Breast epithelium (tissue), 4 donors: ENCODE data around the gene ANKRD44. TPM values are rescaled to one million over a fixed set of nuclear protein-coding genes. Genes with fewer than 3 reads are reported as not detected.

ENCODE experiments used
- DNase-seq, 2 donors: peaks; one replicate each; pipeline ENCODE4 v3.0.0-alpha.2; 2019; ENCODE audit warnings: low spot score in 2 of 2
- H3K27ac ChIP-seq, 2 donors: fragments of 200-600 bp; sonication (generic) in 1 of 2; one replicate each; pipeline ENCODE4 v1.5.1; 2016 to 2019; ENCODE audit warnings: mild to moderate bottlenecking in 1 of 2
- H3K27me3 ChIP-seq, 2 donors: fragments of 200-600 bp; sonication (generic) in 1 of 2; one replicate each; pipeline versions ENCODE4 v1.5.1 to v1.6.0; 2017 to 2019; ENCODE audit warnings: control low read depth in 1 of 2, mild to moderate bottlenecking in 1 of 2
- H3K36me3 ChIP-seq: fragments of 200-600 bp; one replicate; pipeline ENCODE4 v1.5.1; 2019
- H3K4me1 ChIP-seq, 2 donors: fragments of 200-600 bp; sonication (generic); one replicate each; pipeline ENCODE4 v1.5.1; 2016 to 2019; ENCODE audit warnings: control low read depth in 1 of 2
- H3K4me3 ChIP-seq, 3 donors: fragments of 200-600 bp; sonication (generic); 1 replicate in 2 of 3; 2 replicates in 1 of 3; pipeline ENCODE4 v1.5.1; 2016 to 2019; ENCODE audit warnings: mild to moderate bottlenecking in 3 of 3, moderate library complexity in 2 of 3
- H3K9me3 ChIP-seq, 2 donors: fragments of 200-600 bp; sonication (generic) in 1 of 2; one replicate each; pipeline ENCODE4 v1.5.1; 2016 to 2019; ENCODE audit warnings: control low read depth in 1 of 2
- POLR2A ChIP-seq: fragments of 450-650 bp; IDR thresholded peaks from one replicate; pipeline ENCODE4 v1.6.1; 2016; ENCODE audit warnings: antibody characterized with exemption, mild to moderate bottlenecking, moderate library complexity
- POLR2AphosphoS5 ChIP-seq, 3 donors: sonication (generic); formaldehyde crosslinking; IDR thresholded peaks; one replicate each; pipeline ENCODE4 v1.6.1; 2017; ENCODE audit warnings: antibody characterized with exemption in 3 of 3
- intact Hi-C: fragments of 100-400 bp; cut with DNase I; formaldehyde crosslinking; loops from one replicate; pipeline ENCODE4 v1.15.1; 2023; ENCODE audit warnings: low total_unique reads
- total RNA-seq, 3 donors: library from RNA; depleted of rRNA; stranded (reverse); fragments of >200 nt; gene quantifications; one replicate each; pipeline ENCODE4 v1.1.0, GENCODE V29; 2016
- TF ChIP-seq, protein P1 (sequence below), 3 donors: fragments of 450-650 bp; IDR thresholded peaks; one replicate each; pipeline ENCODE4 v1.5.1; 2016 to 2017; ENCODE audit warnings: antibody characterized with exemption in 3 of 3, mild to moderate bottlenecking in 3 of 3, moderate library complexity in 3 of 3

Gene ANKRD44
- total RNA-seq, 3 donors from 2014 or later: 18.0 to 41.3 (median 19.9) TPM

DNA sequence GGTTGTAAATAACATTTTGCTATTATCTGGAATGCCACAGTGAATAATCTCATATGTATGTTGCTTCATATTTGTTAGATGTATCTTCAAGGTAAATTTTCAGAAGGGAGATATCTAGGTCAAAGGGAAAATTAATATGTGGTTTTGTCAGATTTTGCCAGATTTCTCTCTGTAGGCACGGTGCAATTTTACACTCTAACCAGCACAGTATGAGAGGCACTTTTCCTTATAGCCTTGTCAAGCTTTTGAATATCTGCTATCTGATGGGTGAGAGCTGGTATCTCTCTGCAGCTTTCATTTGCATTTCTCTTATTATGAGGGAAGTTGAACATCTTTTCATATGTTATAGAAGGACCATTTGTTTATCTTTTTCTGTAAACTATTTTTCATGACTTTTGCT lies 208.3 kb downstream of the ANKRD44 start:
- Histone ChIP-seq H3K36me3 (no peaks in the 10 kb centered on the region), H3K4me1 (no peaks in the 10 kb centered on the region), H3K27me3 (no peaks in the 10 kb centered on the region), H3K9me3 (no peaks in the 10 kb centered on the region), H3K27ac (no peak overlapping the region), H3K4me3 (no peak overlapping the region)
- no peak for DNase-seq
- intact Hi-C loops: no loop called here
- TF ChIP-seq, protein P1, sequence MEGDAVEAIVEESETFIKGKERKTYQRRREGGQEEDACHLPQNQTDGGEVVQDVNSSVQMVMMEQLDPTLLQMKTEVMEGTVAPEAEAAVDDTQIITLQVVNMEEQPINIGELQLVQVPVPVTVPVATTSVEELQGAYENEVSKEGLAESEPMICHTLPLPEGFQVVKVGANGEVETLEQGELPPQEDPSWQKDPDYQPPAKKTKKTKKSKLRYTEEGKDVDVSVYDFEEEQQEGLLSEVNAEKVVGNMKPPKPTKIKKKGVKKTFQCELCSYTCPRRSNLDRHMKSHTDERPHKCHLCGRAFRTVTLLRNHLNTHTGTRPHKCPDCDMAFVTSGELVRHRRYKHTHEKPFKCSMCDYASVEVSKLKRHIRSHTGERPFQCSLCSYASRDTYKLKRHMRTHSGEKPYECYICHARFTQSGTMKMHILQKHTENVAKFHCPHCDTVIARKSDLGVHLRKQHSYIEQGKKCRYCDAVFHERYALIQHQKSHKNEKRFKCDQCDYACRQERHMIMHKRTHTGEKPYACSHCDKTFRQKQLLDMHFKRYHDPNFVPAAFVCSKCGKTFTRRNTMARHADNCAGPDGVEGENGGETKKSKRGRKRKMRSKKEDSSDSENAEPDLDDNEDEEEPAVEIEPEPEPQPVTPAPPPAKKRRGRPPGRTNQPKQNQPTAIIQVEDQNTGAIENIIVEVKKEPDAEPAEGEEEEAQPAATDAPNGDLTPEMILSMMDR (IDR thresholded peaks at IDR 0.05): no peak
- TF ChIP-seq POLR2A (no peak), POLR2AphosphoS5 (IDR thresholded peaks at IDR 0.05) (no peak)

DNA sequence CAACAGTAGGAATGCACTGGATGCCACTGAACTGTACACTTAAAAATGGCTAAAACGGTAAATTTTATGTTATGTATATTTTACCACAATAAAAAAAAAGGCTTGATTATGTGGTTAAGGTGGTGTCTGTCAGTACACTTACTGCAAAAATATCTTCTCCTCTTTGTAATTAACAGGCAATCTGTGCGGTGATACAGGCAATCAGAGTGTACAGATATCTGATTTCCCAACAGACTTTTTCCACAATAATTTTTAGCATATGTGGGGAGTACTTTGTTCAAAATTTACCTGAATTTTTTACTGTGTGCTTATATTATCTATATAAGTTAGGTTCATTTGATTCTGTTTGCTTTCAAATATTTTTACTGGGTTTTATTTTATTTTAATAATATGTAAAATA lies 209.1 kb downstream of the ANKRD44 start:
- Histone ChIP-seq H3K36me3 (no peaks in the 10 kb centered on the region), H3K27ac (no peak overlapping the region), H3K9me3 (no peaks in the 10 kb centered on the region), H3K4me3 (no peak overlapping the region), H3K27me3 (no peaks in the 10 kb centered on the region), H3K4me1 (no peaks in the 10 kb centered on the region)
- intact Hi-C loops: no loop called here
- no peak for TF ChIP-seq POLR2A
- TF ChIP-seq, protein P1 (IDR thresholded peaks at IDR 0.05): no peak
- TF ChIP-seq POLR2AphosphoS5 (IDR thresholded peaks at IDR 0.05): no peak
- no peak for DNase-seq

DNA sequence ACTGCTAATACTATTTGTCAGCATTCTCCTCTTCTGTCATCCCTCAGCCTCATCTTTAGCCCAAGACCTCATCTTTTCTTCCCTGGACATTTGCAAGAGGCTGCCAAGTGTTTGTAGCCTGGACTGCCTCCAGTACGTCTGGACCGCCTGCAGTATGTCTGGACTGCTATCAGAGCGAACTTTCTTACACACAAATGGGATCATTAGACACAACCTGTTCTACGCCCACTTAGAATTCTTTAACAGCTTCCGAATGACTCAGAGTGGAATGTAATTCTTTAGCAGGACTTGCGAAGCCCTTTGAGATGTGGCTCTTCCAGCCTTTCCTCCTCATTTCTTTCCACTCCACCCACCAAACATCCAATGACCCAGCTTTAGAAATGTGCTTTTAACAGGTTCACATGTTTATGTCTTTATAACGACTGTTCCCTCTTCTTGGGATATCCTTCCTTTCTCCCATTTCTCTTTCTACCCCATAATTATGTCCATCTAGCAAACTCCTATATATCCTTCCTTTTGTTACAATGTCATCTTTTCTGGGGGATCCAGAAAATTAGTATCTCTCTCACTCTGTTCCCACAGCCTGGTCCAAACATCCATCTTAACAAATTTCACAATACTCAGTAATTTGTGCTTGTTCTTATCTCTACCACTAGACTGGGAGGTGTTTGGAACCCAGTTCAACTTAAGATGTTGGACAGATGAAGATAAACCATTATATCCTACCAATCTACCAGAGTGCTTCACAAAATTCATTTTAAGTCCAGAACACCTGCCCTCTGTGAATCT lies 212.8 kb downstream of the ANKRD44 start:
- Histone ChIP-seq H3K27ac (peak overlapping the region in 1 of 2 donors; percentile 26), H3K4me3 (no peak overlapping the region), H3K36me3 (no peaks in the 10 kb centered on the region), H3K4me1 (no peaks in the 10 kb centered on the region), H3K27me3 (no peaks in the 10 kb centered on the region), H3K9me3 (no peaks in the 10 kb centered on the region)
- intact Hi-C loops: no loop called here
- TF ChIP-seq POLR2AphosphoS5 (IDR thresholded peaks at IDR 0.05) (peak in 2 of 3 donors; percentile 19 to 54), POLR2A (no peak)
- DNase-seq: no peak

DNA sequence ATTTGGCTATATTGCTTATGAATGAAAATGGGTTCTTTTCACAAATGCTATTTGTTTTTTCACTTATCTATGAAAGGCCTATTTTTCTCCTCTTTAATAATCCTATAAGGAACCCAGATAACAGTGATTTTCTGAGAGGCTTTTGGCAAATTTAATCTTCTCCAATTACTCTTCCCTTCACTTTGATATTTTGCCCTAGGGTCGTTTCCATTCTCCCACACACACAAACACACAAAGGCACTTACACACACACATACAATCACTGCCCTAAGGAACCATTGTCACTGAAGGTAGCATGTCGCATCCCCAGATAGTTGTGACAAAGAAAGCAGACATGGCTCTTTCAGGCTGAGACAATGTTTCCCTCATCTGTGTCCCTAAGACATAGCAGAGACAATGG lies 213.9 kb downstream of the ANKRD44 start:
- no peaks in the 10 kb centered on the region for H3K27me3 ChIP-seq
- no peak for DNase-seq
- H3K27ac ChIP-seq: no peak overlapping the region
- TF ChIP-seq POLR2A (no peak), POLR2AphosphoS5 (IDR thresholded peaks at IDR 0.05) (no peak)
- TF ChIP-seq, protein P1 (IDR thresholded peaks at IDR 0.05): no peak
- H3K4me3 ChIP-seq: no peak overlapping the region
- H3K4me1 ChIP-seq: no peaks in the 10 kb centered on the region
- H3K36me3 ChIP-seq: no peaks in the 10 kb centered on the region
- intact Hi-C loops: no loop called here
- no peaks in the 10 kb centered on the region for H3K9me3 ChIP-seq

DNA sequence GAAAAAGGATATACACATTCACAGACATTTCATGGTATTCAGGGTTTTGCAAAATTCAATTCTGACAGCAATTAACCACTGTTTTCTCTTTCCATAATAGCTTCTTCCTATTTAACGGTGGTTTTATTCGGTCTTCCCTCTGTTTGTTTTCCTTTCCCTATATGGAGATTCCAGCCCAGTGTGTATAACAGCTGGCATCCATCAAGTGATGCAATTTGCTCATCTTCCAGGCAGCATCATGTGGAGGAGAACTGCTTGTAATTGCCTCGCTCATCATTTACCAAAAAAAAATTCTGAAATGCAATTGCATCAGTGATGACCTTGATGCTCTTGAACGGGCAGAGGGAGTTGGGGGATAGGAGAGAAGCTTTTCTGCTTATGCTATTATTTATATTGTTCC lies 218.1 kb downstream of the ANKRD44 start:
- Histone ChIP-seq H3K4me3 (no peak overlapping the region), H3K36me3 (no peaks in the 10 kb centered on the region), H3K9me3 (no peaks in the 10 kb centered on the region), H3K27ac (no peak overlapping the region), H3K27me3 (no peaks in the 10 kb centered on the region), H3K4me1 (no peaks in the 10 kb centered on the region)
- TF ChIP-seq POLR2AphosphoS5 (IDR thresholded peaks at IDR 0.05): peak in 1 of 3 donors; percentile 27
- TF ChIP-seq POLR2A: no peak
- intact Hi-C loops: no loop called here
- no peak for DNase-seq

DNA sequence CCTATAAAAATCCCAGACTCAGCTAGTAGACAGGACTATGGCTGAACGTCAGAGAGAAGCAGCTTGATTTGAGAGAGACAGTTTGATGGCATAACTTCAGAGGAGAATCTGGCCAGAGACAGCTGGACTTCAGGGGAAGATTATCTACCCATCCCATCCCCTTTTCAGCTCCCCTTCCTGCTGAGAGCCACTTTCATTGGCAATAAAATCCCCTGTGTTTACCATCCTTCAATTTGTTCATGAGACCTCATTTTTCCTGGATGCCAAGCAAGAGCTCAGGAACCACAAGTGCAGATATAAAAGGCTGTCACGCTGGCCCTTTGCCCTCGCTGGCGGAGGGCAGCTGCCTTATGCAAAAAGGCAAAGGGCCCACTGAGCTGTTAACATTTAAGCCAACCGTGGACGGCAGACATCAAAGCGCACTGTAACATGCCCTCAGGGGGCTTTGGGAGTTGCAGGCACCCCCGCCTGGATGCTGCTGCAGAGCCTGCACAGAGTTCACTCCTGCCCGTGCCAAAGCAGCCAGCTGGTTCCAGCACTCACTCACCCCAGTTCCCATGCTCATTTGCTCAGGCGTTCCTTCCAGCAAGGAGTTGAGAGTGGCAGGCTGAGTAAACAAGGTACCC lies 219.7 kb downstream of the ANKRD44 start:
- no peaks in the 10 kb centered on the region for H3K9me3 ChIP-seq
- no peaks in the 10 kb centered on the region for H3K4me1 ChIP-seq
- H3K27me3 ChIP-seq: no peaks in the 10 kb centered on the region
- H3K4me3 ChIP-seq: no peak overlapping the region
- no peaks in the 10 kb centered on the region for H3K36me3 ChIP-seq
- TF ChIP-seq, protein P1 (IDR thresholded peaks at IDR 0.05): no peak
- TF ChIP-seq POLR2AphosphoS5 (IDR thresholded peaks at IDR 0.05) (no peak), POLR2A (no peak)
- intact Hi-C loops: no loop called here
- H3K27ac ChIP-seq: no peak overlapping the region
- no peak for DNase-seq
